Peyer's patch (tissue), 4 donors: ENCODE data around the gene STAT4. TPM values are rescaled to one million over a fixed set of nuclear protein-coding genes. Genes with fewer than 3 reads are reported as not detected.

ENCODE experiments used
- DNase-seq, 3 donors: peaks; one replicate each; pipeline ENCODE4 v3.0.0-alpha.2; 2017 to 2019
- H3K27ac ChIP-seq, 4 donors: fragments of 200-600 bp; sonication (generic); one replicate each; pipeline ENCODE4 v1.5.1; 2016 to 2019
- H3K27me3 ChIP-seq, 2 donors: fragments of 200-600 bp; sonication (generic); one replicate each; pipeline ENCODE4 v1.5.1; 2019
- H3K36me3 ChIP-seq, 3 donors: fragments of 200-600 bp; sonication (generic); one replicate each; pipeline ENCODE4 v1.5.1; 2016 to 2019
- H3K4me1 ChIP-seq, 4 donors: fragments of 200-600 bp; sonication (generic); one replicate each; pipeline ENCODE4 v1.5.1; 2016 to 2019
- H3K4me3 ChIP-seq, 4 donors: fragments of 200-600 bp; sonication (generic); 1 replicate in 3 of 4; 2 replicates in 1 of 4; pipeline ENCODE4 v1.5.1; 2016 to 2019; ENCODE audit warnings: mild to moderate bottlenecking in 1 of 4
- H3K9me3 ChIP-seq, 4 donors: fragments of 200-600 bp; sonication (generic); one replicate each; pipeline ENCODE4 v1.5.1; 2016 to 2019; ENCODE audit warnings: mild to moderate bottlenecking in 1 of 4
- CTCF ChIP-seq, 6 experiments: fragments of 450-650 bp in 4 of 6; fragments of 200-600 bp in 2 of 6; sonication (generic) in 1 of 6; IDR thresholded peaks; one replicate each; pipeline ENCODE4 v1.5.1; 2017 to 2019; ENCODE audit warnings: antibody characterized with exemption in 6 of 6, mild to moderate bottlenecking in 3 of 6, moderate library complexity in 1 of 6
- POLR2A ChIP-seq, 2 donors: fragments of 450-650 bp; IDR thresholded peaks; one replicate each; pipeline ENCODE4 v1.5.1; 2017; ENCODE audit warnings: antibody characterized with exemption in 2 of 2, mild to moderate bottlenecking in 2 of 2, moderate library complexity in 2 of 2
- total RNA-seq, 4 donors: library from RNA; depleted of rRNA; stranded (reverse); fragments of >200 nt; gene quantifications; one replicate each; pipeline ENCODE4 v1.1.0, GENCODE V29; 2016

Gene STAT4
- total RNA-seq, 4 donors from 2014 or later = 5.0 to 18.2 (median 5.9) TPM

DNA sequence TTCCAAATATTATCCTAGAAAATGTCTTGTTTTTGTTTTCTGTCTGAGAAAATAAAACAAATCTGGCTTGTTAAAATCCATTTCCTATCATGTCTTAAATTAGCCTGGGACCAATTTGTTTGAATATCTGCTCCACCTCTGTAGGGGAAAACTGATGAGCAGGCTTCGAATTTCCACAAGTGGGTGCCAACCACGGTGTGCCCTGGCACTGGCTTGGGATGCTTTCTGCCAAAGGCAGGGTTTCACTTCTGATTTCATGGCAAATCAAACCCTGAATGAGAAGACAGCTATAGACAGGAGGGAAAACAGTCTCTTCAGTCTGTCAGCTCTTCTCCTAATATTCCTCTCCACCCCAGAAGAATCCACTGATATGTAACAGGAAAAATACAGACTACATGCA lies 33.7 kb upstream of the STAT4 start:
- H3K27ac ChIP-seq = no peak overlapping the region
- no peak overlapping the region for H3K4me3 ChIP-seq
- no peaks in the 10 kb centered on the region for H3K4me1 ChIP-seq
- no peaks in the 10 kb centered on the region for H3K9me3 ChIP-seq
- TF ChIP-seq CTCF (IDR thresholded peaks at IDR 0.05) (no peak), POLR2A (IDR thresholded peaks at IDR 0.05) (no peak)
- H3K27me3 ChIP-seq = no peaks in the 10 kb centered on the region
- DNase-seq = no peak
- no peaks in the 10 kb centered on the region for H3K36me3 ChIP-seq

DNA sequence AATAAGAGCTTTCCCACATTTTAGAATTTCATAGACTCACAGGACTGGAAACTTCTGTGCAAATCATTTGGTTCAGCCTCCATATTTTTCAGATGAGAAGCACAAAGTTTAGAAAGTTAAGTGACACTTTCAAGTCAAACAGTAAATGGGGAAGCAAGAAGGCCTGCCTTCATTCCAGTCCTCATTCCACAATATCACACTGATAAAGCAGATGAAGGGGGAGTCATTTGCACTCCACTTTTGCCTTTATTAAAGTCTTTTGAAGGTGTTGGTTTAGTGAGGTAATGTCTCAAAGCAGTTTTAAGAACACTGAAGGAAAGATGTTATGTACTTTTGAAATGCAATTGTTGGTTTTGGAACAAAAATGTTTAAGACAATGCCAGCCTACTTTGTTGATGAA lies 32.7 kb upstream of the STAT4 start:
- H3K27me3 ChIP-seq = no peaks in the 10 kb centered on the region
- H3K36me3 ChIP-seq = no peaks in the 10 kb centered on the region
- H3K27ac ChIP-seq = no peak overlapping the region
- DNase-seq = no peak
- H3K4me1 ChIP-seq = peaks cover 0 to 8% (median 0%) of the 10 kb centered on the region in 4 donors
- H3K9me3 ChIP-seq = no peaks in the 10 kb centered on the region
- TF ChIP-seq CTCF (IDR thresholded peaks at IDR 0.05) = no peak
- no peak for TF ChIP-seq POLR2A (IDR thresholded peaks at IDR 0.05)
- no peak overlapping the region for H3K4me3 ChIP-seq

GRCh38 chr2:191183081-191183480 lies 32.3 kb upstream of the STAT4 start:
- DNase-seq = no peak
- no peak for TF ChIP-seq CTCF (IDR thresholded peaks at IDR 0.05)
- no peak for TF ChIP-seq POLR2A (IDR thresholded peaks at IDR 0.05)
- Histone ChIP-seq H3K4me1 (peaks cover 0 to 8% (median 0%) of the 10 kb centered on the region in 4 donors), H3K36me3 (no peaks in the 10 kb centered on the region), H3K27me3 (no peaks in the 10 kb centered on the region), H3K4me3 (no peak overlapping the region), H3K27ac (no peak overlapping the region), H3K9me3 (no peaks in the 10 kb centered on the region)

DNA sequence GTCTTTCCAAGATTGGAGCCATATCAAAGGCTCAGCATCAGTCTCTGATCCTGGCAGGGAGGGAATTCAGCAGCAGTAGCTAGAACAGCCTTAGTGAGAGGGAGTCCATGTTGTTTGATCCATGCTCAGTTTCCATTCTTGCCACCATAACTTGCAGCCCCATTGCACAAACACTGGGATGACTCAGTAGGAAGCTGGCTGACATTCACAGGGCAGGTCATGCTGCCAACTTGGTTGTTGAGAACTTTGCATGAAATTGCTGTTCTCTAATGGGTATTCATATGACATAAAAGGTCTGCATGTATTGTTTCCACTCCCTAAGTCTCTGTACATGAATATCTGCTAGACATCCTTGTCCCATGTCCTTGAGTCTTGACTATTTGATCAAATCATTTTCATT lies 29.9 kb upstream of the STAT4 start:
- TF ChIP-seq POLR2A (IDR thresholded peaks at IDR 0.05) = no peak
- DNase-seq = peak in 1 of 3 donors; percentile 49
- Histone ChIP-seq H3K27ac (no peak overlapping the region), H3K27me3 (no peaks in the 10 kb centered on the region), H3K36me3 (no peaks in the 10 kb centered on the region), H3K4me1 (peaks cover 0 to 8% (median 0%) of the 10 kb centered on the region in 4 donors), H3K9me3 (no peaks in the 10 kb centered on the region), H3K4me3 (no peak overlapping the region)

DNA sequence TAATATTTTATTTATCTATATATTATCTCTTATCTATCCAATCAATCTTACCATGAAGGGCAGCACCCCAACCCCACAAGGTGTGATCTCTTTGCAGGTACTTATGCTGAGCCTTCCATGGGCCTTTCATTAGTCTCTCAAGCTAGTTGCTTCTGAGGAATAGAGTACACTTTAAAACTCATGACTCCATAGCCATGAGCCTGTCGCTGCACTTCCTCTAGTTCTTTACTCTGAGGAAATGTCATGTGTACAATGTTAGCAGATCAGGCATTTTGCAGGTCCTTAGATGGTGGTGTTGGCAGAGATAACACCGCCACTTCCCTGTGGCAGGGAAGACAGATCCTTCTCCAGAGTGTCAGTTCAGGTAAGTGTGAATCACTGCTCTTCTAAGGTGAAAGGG lies 29.5 kb upstream of the STAT4 start:
- Histone ChIP-seq H3K9me3 (no peaks in the 10 kb centered on the region), H3K36me3 (no peaks in the 10 kb centered on the region), H3K4me1 (peaks cover 0 to 8% (median 0%) of the 10 kb centered on the region in 4 donors), H3K27me3 (no peaks in the 10 kb centered on the region), H3K4me3 (no peak overlapping the region), H3K27ac (no peak overlapping the region)
- TF ChIP-seq POLR2A (IDR thresholded peaks at IDR 0.05) = no peak
- no peak for DNase-seq

DNA sequence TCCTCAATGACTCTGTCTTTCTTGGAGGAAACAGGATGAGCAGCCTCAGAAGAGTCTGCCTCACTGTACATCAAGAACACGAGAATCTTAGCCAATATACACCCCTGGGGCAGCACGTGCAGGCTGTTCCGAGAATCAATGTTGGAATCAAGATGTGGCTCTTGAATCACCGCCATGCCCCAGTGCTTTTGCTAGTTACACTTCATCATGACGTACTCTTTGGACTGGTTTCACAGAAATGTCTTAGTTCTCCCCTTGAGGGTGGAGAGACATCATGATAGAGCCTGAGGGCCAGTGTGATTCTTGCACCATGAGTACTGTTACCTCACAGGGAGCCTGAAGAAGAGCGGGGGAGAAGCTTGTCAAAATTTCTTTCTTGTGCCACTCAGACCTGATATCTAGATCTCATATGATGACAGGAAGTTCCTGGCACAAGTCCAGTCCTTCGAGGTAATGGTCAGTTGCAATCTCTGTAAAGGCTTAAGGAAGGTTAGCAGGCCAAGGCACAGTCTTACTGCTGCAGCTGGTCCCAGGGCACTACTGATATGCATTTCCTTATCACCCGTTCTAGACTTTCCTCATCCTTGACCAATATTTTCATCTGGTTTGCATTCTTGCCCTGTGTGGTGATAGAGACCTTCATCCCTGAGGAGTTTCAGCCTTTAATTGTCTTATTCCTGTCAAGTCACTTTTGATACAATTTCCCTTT lies 28.2 kb upstream of the STAT4 start:
- Histone ChIP-seq H3K36me3 (no peaks in the 10 kb centered on the region), H3K4me1 (peaks cover 0 to 8% (median 0%) of the 10 kb centered on the region in 4 donors), H3K27ac (peak overlapping the region in 2 of 4 donors; percentile 28), H3K27me3 (no peaks in the 10 kb centered on the region), H3K9me3 (no peaks in the 10 kb centered on the region), H3K4me3 (no peak overlapping the region)
- no peak for TF ChIP-seq POLR2A (IDR thresholded peaks at IDR 0.05)
- no peak for TF ChIP-seq CTCF (IDR thresholded peaks at IDR 0.05)
- no peak for DNase-seq
